Nephron (organoid): ENCODE results near the gene AP2M1.

Experiments used
- H3K27ac Mint-ChIP-seq, 3 experiments: 2 replicates each; pipeline ENCODE4 v1.8.0; 2020; ENCODE audit warnings: mixed read lengths in 3 of 3, mild to moderate bottlenecking in 2 of 3, moderate library complexity in 1 of 3
- H3K27me3 Mint-ChIP-seq: 2 replicates; pipeline ENCODE4 v1.8.0; 2021; ENCODE audit warnings: low read depth, mild to moderate bottlenecking, moderate library complexity, mixed read lengths
- H3K36me3 Mint-ChIP-seq: 2 replicates; pipeline ENCODE4 v1.8.0; 2020; ENCODE audit warnings: low read depth, mixed read lengths
- H3K4me1 Mint-ChIP-seq: 2 replicates; pipeline ENCODE4 v1.8.0; 2020; ENCODE audit warnings: mixed read lengths
- H3K4me3 Mint-ChIP-seq, 3 experiments: 2 replicates each; pipeline ENCODE4 v1.8.0; 2020; ENCODE audit warnings: mild to moderate bottlenecking in 3 of 3, mixed read lengths in 3 of 3, moderate library complexity in 2 of 3
- H3K9me3 Mint-ChIP-seq: 2 replicates; pipeline ENCODE4 v1.8.0; 2020; ENCODE audit warnings: mixed read lengths
- CTCF ChIP-seq, 3 experiments: fragments of 200-600 bp; sonication (generic); IDR thresholded peaks; one replicate each; pipeline ENCODE4 v1.5.0; 2021; ENCODE audit warnings: antibody characterized with exemption in 3 of 3; ENCODE audit not compliant: unreplicated experiment in 3 of 3

AP2M1 gene

GRCh38 chr3:184230603-184231528 is 56.2 kb downstream of the AP2M1 start:
- no peak overlapping the region for H3K27ac Mint-ChIP-seq
- peaks cover 82% of the 10 kb centered on the region for H3K27me3 Mint-ChIP-seq
- peak overlapping the region; percentile 64 to 74 (median 72) for H3K4me3 Mint-ChIP-seq
- no peaks in the 10 kb centered on the region for H3K9me3 Mint-ChIP-seq
- TF ChIP-seq CTCF (IDR thresholded peaks at IDR 0.05; ENCODE audit: unreplicated experiment in 3 of 3), result no peak
- H3K4me1 Mint-ChIP-seq, result peaks cover 8% of the 10 kb centered on the region
- no peaks in the 10 kb centered on the region for H3K36me3 Mint-ChIP-seq

GRCh38 chr3:184231671-184232070 is 57.0 kb downstream of the AP2M1 start:
- H3K4me1 Mint-ChIP-seq, result peaks cover 8% of the 10 kb centered on the region
- H3K4me3 Mint-ChIP-seq, result peak overlapping the region; percentile 64 to 74 (median 72)
- peaks cover 77% of the 10 kb centered on the region for H3K27me3 Mint-ChIP-seq
- no peaks in the 10 kb centered on the region for H3K36me3 Mint-ChIP-seq
- H3K9me3 Mint-ChIP-seq, result no peaks in the 10 kb centered on the region
- H3K27ac Mint-ChIP-seq, result no peak overlapping the region
- TF ChIP-seq CTCF (IDR thresholded peaks at IDR 0.05; ENCODE audit: unreplicated experiment in 3 of 3), result no peak

- Mint-ChIP-seq H3K36me3 (no peaks in the 10 kb centered on the region), H3K9me3 (no peaks in the 10 kb centered on the region), H3K27ac (no peak overlapping the region), H3K4me3 (no peak overlapping the region), H3K4me1 (peaks cover 8% of the 10 kb centered on the region), H3K27me3 (peaks cover 75% of the 10 kb centered on the region)
- no peak for TF ChIP-seq CTCF (IDR thresholded peaks at IDR 0.05; ENCODE audit: unreplicated experiment in 3 of 3)
These were observed 58.6 kb downstream of the AP2M1 start for GRCh38 chr3:184233127-184233843.
